Fibroblast of lung (primary cell): ENCODE measurements around the gene WDR64.
"Not testable (repeated sequence)": the region's sequence is repeated elsewhere in the genome, so short reads cannot be mapped to it uniquely, and the experiment has no call there.

Source experiments
- EZH2 ChIP-seq: IDR thresholded peaks from 2 replicates; pipeline ENCODE4 v1.5.1; 2012; ENCODE audit warnings: low read length, control low read depth, mild to moderate bottlenecking; ENCODE audit errors: missing control alignments
- TF ChIP-seq, protein P1 (sequence below), 2 donors: IDR thresholded peaks in 1 of 2; conservative IDR thresholded peaks in 1 of 2; 1 replicate in 1 of 2; 2 replicates in 1 of 2; pipeline ENCODE4 v1.5.1; 2011 to 2012; ENCODE audit warnings: low read length in 2 of 2, control low read depth in 1 of 2, inconsistent platforms in 1 of 2, low read depth in 1 of 2, mild to moderate bottlenecking in 1 of 2

GRCh38 chr1:241659016-241659415, 6.9 kb downstream of the WDR64 start:
- not testable (repeated sequence) for TF ChIP-seq EZH2
- TF ChIP-seq, protein P1, sequence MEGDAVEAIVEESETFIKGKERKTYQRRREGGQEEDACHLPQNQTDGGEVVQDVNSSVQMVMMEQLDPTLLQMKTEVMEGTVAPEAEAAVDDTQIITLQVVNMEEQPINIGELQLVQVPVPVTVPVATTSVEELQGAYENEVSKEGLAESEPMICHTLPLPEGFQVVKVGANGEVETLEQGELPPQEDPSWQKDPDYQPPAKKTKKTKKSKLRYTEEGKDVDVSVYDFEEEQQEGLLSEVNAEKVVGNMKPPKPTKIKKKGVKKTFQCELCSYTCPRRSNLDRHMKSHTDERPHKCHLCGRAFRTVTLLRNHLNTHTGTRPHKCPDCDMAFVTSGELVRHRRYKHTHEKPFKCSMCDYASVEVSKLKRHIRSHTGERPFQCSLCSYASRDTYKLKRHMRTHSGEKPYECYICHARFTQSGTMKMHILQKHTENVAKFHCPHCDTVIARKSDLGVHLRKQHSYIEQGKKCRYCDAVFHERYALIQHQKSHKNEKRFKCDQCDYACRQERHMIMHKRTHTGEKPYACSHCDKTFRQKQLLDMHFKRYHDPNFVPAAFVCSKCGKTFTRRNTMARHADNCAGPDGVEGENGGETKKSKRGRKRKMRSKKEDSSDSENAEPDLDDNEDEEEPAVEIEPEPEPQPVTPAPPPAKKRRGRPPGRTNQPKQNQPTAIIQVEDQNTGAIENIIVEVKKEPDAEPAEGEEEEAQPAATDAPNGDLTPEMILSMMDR (conservative IDR thresholded peaks at IDR 0.05 in 1 of 2, IDR thresholded peaks at IDR 0.05 in 1 of 2; ENCODE audit: low read depth in 1 of 2, low read length in 2 of 2): not testable (repeated sequence)
